Ovary (tissue), 3 donors: Measurements from ENCODE around the gene HNRNPAB.
"Not testable (repeated sequence)": the region's sequence is repeated elsewhere in the genome, so short reads cannot be mapped to it uniquely, and the experiment has no call there.

Experiments
- EP300 ChIP-seq: sonication (generic); formaldehyde crosslinking; IDR thresholded peaks from one replicate; pipeline ENCODE4 v1.6.1; 2017; ENCODE audit warnings: antibody characterized with exemption
- POLR2A ChIP-seq: fragments of 450-650 bp; IDR thresholded peaks from one replicate; pipeline ENCODE4 v1.6.1; 2017; ENCODE audit warnings: antibody characterized with exemption, mild to moderate bottlenecking, moderate library complexity
- TF ChIP-seq, protein P1 (sequence below), 3 donors: fragments of 450-650 bp in 2 of 3; fragments of 200-600 bp in 1 of 3; IDR thresholded peaks; one replicate each; pipeline versions ENCODE4 v1.5.1 to v1.8.0; 2016 to 2022; ENCODE audit warnings: antibody characterized with exemption in 3 of 3, mild to moderate bottlenecking in 1 of 3
- donor health status: DM: no; HTN: no; CAD: no.

DNA sequence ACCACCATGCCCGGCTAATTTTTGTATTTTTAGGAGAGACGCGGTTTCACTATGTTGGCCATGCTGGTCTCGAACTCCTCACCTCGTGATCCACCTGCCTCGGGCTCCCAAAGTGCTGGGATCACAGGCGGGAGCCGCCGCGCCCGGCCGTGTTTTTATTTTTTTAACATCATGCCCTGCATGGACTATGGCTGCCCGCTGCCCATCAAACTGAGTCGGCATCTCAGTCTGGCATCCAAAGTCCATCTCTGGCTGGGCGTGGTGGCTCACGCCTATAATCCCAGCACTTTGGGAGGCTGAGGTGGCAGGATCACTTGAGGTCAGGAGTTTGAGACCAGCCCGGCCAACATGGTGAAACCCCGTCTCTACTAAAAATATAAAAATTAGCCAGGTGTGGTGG is 49.3 kb downstream of the HNRNPAB start:
- TF ChIP-seq, protein P1, sequence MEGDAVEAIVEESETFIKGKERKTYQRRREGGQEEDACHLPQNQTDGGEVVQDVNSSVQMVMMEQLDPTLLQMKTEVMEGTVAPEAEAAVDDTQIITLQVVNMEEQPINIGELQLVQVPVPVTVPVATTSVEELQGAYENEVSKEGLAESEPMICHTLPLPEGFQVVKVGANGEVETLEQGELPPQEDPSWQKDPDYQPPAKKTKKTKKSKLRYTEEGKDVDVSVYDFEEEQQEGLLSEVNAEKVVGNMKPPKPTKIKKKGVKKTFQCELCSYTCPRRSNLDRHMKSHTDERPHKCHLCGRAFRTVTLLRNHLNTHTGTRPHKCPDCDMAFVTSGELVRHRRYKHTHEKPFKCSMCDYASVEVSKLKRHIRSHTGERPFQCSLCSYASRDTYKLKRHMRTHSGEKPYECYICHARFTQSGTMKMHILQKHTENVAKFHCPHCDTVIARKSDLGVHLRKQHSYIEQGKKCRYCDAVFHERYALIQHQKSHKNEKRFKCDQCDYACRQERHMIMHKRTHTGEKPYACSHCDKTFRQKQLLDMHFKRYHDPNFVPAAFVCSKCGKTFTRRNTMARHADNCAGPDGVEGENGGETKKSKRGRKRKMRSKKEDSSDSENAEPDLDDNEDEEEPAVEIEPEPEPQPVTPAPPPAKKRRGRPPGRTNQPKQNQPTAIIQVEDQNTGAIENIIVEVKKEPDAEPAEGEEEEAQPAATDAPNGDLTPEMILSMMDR (IDR thresholded peaks at IDR 0.05), result not testable (repeated sequence)
- TF ChIP-seq POLR2A, EP300: not testable (repeated sequence)
